ENCODE measurements around the gene PRCD.
A peak's percentile ranks its signal among the peaks of the same experiment; 100 is the strongest.
"Not testable (repeated sequence)": the region's sequence is repeated elsewhere in the genome, so short reads cannot be mapped to it uniquely, and the experiment has no call there.

PRCD gene

GRCh38 chr17:76506408-76507345, 33.2 kb upstream of the PRCD start:
- DNase-seq: peak; percentile 64 to 86 (median 78)

GRCh38 chr17:76508472-76509063, 31.3 kb upstream of the PRCD start:
- DNase-seq: not testable (repeated sequence)

GRCh38 chr17:76510831-76511244, 29.0 kb upstream of the PRCD start:
- no peak for DNase-seq

- no peak for DNase-seq
These were observed 28.0 kb upstream of the PRCD start for GRCh38 chr17:76511668-76512365.

- DNase-seq: no peak
These were observed 27.2 kb upstream of the PRCD start for GRCh38 chr17:76512366-76513305.

GRCh38 chr17:76513306-76513692, 26.5 kb upstream of the PRCD start:
- no peak for DNase-seq

- DNase-seq: not testable (repeated sequence)
These were observed 25.5 kb upstream of the PRCD start for GRCh38 chr17:76514355-76514754.

GRCh38 chr17:76515274-76515949, 24.4 kb upstream of the PRCD start:
- DNase-seq: peak; percentile 22 to 63 (median 57)

GRCh38 chr17:76517638-76518038, 22.2 kb upstream of the PRCD start:
- no peak for DNase-seq

- DNase-seq: no peak
These were observed 20.5 kb upstream of the PRCD start for GRCh38 chr17:76519048-76519966.

GRCh38 chr17:76521262-76521661, 18.6 kb upstream of the PRCD start:
- DNase-seq: no peak

GRCh38 chr17:76521683-76522082, 18.2 kb upstream of the PRCD start:
- DNase-seq: not testable (repeated sequence)

- DNase-seq: peak; percentile 59 to 68 (median 66)
These were observed 16.5 kb upstream of the PRCD start for GRCh38 chr17:76523084-76524037.

GRCh38 chr17:76524598-76525512, 15.0 kb upstream of the PRCD start:
- DNase-seq: no peak

GRCh38 chr17:76525513-76525833, 14.4 kb upstream of the PRCD start:
- DNase-seq: not testable (repeated sequence)

- not testable (repeated sequence) for DNase-seq
These were observed 12.8 kb upstream of the PRCD start for GRCh38 chr17:76527016-76527415.

- DNase-seq: peak in 2 of 4 experiments; percentile 31 to 47
These were observed 12.3 kb upstream of the PRCD start for GRCh38 chr17:76527430-76528111.

GRCh38 chr17:76528156-76528527, 11.7 kb upstream of the PRCD start:
- no peak for DNase-seq

Measured in activated CD4-positive, CD25-positive, alpha-beta regulatory T cell (primary cell).